Measurements from ENCODE around the gene STOML1. TPM values are rescaled to one million over a fixed set of nuclear protein-coding genes. Genes with fewer than 3 reads are reported as not detected.
A peak's percentile ranks its signal among the peaks of the same experiment; 100 is the strongest.

STOML1 gene, protein sequence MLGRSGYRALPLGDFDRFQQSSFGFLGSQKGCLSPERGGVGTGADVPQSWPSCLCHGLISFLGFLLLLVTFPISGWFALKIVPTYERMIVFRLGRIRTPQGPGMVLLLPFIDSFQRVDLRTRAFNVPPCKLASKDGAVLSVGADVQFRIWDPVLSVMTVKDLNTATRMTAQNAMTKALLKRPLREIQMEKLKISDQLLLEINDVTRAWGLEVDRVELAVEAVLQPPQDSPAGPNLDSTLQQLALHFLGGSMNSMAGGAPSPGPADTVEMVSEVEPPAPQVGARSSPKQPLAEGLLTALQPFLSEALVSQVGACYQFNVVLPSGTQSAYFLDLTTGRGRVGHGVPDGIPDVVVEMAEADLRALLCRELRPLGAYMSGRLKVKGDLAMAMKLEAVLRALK
- total RNA-seq (22.2 TPM), polyA plus RNA-seq (ENCODE audit: insufficient read depth, low read depth, low replicate concordance) (15.0 TPM)
- long read RNA-seq, donor 1, full-length matches to known transcripts: 2 of 2 reads
- long read RNA-seq, donor 1, partial matches to known transcripts: 0 of 2 reads
- long read RNA-seq, donor 1, other reads (novel, unspliced or antisense): 0 of 2 reads
- long read RNA-seq, donor 2, full-length matches to known transcripts: 4 of 4 reads
- long read RNA-seq, donor 2, partial matches to known transcripts: 0 of 4 reads
- long read RNA-seq, donor 2, other reads (novel, unspliced or antisense): 0 of 4 reads
- long read RNA-seq, donor 3, full-length matches to known transcripts: 2 of 2 reads
- long read RNA-seq, donor 3, partial matches to known transcripts: 0 of 2 reads
- long read RNA-seq, donor 3, other reads (novel, unspliced or antisense): 0 of 2 reads
- long read RNA-seq, donor 4, full-length matches to known transcripts: 3 of 3 reads
- long read RNA-seq, donor 4, partial matches to known transcripts: 0 of 3 reads
- long read RNA-seq, donor 4, other reads (novel, unspliced or antisense): 0 of 3 reads
- long read RNA-seq, donor 5: 0 reads
- long read RNA-seq, donor 6, full-length matches to known transcripts: 3 of 3 reads
- long read RNA-seq, donor 6, partial matches to known transcripts: 0 of 3 reads
- long read RNA-seq, donor 6, other reads (novel, unspliced or antisense): 0 of 3 reads
- long read RNA-seq, donor 7, full-length matches to known transcripts: 13 of 35 reads
- long read RNA-seq, donor 7, partial matches to known transcripts: 2 of 35 reads
- long read RNA-seq, donor 7, other reads (novel, unspliced or antisense): 20 of 35 reads
- long read RNA-seq, donor 8, full-length matches to known transcripts: 2 of 2 reads
- long read RNA-seq, donor 8, partial matches to known transcripts: 0 of 2 reads
- long read RNA-seq, donor 8, other reads (novel, unspliced or antisense): 0 of 2 reads
- long read RNA-seq, donor 9, full-length matches to known transcripts: 2 of 2 reads
- long read RNA-seq, donor 9, partial matches to known transcripts: 0 of 2 reads
- long read RNA-seq, donor 9, other reads (novel, unspliced or antisense): 0 of 2 reads
- long read RNA-seq, donor 10, full-length matches to known transcripts: 2 of 2 reads
- long read RNA-seq, donor 10, partial matches to known transcripts: 0 of 2 reads
- long read RNA-seq, donor 10, other reads (novel, unspliced or antisense): 0 of 2 reads

GRCh38 chr15:73991726-73992593, at the start of gene STOML1:
Gene STOML1, minus strand, starts transcription at chr15:73992295. Its CDS starts 72 bp downstream, at chr15:73992223.
- no peaks in the 10 kb centered on the region for H3K9me3 ChIP-seq (ENCODE audit: control insufficient read depth in 2 of 3, insufficient read depth in 1 of 3, low read length in 3 of 3)
- FAIRE-seq (no peak), DNase-seq (peak; percentile 93 to 97 (median 96))
- H3K27me3 ChIP-seq (ENCODE audit: control insufficient read depth, insufficient read depth, low read length): no peaks in the 10 kb centered on the region
- H3K9ac ChIP-seq (ENCODE audit: low read length in 3 of 3): peak within 1 kb of the TSS in 2 of 3 donors; percentile 57 to 67
- H3K27ac ChIP-seq (ENCODE audit: low read depth in 2 of 2, low read length in 2 of 2): peak within 1 kb of the TSS; percentile 51 to 59
- intact Hi-C loops (cut with DNase I): no loop called here
- H3K36me3 ChIP-seq (ENCODE audit: control insufficient read depth in 2 of 3, insufficient read depth in 3 of 3, low read length in 3 of 3): no peaks in the 10 kb centered on the region
- H3K4me3 ChIP-seq (ENCODE audit: low read length in 3 of 3): peak within 1 kb of the TSS; percentile 51 to 68 (median 62)
- peak; percentile 82 for TF ChIP-seq CTCF (IDR thresholded peaks at IDR 0.05; ENCODE audit: borderline replicate concordance, extremely low read depth, insufficient read depth)
- peaks cover 0 to 33% (median 14%) of the 10 kb centered on the region in 3 donors for H3K4me1 ChIP-seq (ENCODE audit: control insufficient read depth in 2 of 3, insufficient read depth in 2 of 3, low read depth in 1 of 3, low read length in 3 of 3)

DNA sequence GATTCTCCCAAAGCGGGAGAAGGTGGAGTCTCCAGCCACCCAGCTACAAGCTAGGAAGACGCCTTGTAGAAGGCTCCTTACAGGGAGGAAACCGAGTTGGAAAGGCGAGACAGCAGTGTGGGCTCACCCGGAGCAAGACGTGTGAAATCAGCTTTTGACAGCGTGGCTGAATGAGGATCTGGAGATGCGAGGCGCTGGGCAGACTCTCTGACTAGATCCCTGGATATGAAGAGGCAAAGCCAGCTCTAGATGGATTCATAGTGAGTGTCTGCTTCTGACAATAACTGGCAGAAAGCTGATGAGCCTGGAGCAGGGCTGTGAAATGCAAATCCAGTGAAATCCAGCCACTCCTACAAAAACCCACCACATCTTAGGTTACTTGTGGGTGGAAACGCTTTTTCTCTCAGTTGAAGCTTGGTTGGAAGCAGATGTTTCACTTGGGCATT, 49.2 kb upstream of the STOML1 start:
- Histone ChIP-seq H3K27ac (ENCODE audit: low read depth in 2 of 2, low read length in 2 of 2) (peak overlapping the region; percentile 68 to 81), H3K27me3 (ENCODE audit: control insufficient read depth, insufficient read depth, low read length) (no peaks in the 10 kb centered on the region), H3K36me3 (ENCODE audit: control insufficient read depth in 2 of 3, insufficient read depth in 3 of 3, low read length in 3 of 3) (peaks cover 0 to 4% (median 2%) of the 10 kb centered on the region in 3 donors), H3K9me3 (ENCODE audit: control insufficient read depth in 2 of 3, insufficient read depth in 1 of 3, low read length in 3 of 3) (no peaks in the 10 kb centered on the region), H3K9ac (ENCODE audit: low read length in 3 of 3) (no peak overlapping the region), H3K4me3 (ENCODE audit: low read length in 3 of 3) (no peak overlapping the region), H3K4me1 (ENCODE audit: control insufficient read depth in 2 of 3, insufficient read depth in 2 of 3, low read depth in 1 of 3, low read length in 3 of 3) (peaks cover 0 to 13% (median 0%) of the 10 kb centered on the region in 3 donors)
- intact Hi-C loops (cut with DNase I): loop anchor here (10.0 kb wide), 1 partner anchor 57 kb away; no protein-coding TSS in a partner anchor
- FAIRE-seq: no peak
- TF ChIP-seq CTCF (IDR thresholded peaks at IDR 0.05; ENCODE audit: borderline replicate concordance, extremely low read depth, insufficient read depth): no peak
- peak in 2 of 5 donors; percentile 41 to 48 for DNase-seq

All from kidney (tissue), 22 donors.